ENCODE results near the gene SLC46A1. TPM values are rescaled to one million over a fixed set of nuclear protein-coding genes. Genes with fewer than 3 reads are reported as not detected.
A peak's percentile ranks its signal among the peaks of the same experiment; 100 is the strongest.

The SLC46A1 gene
- total RNA-seq, 1 donor: 7.9 TPM

- no peak overlapping the region for H3K4me3 ChIP-seq (ENCODE audit: low read depth, low read length)
- no peak for TF ChIP-seq CTCF (IDR thresholded peaks at IDR 0.05; ENCODE audit: insufficient read depth, low read length)
Measured at GRCh38 chr17:28427371-28427770, 21.4 kb upstream of the SLC46A1 start.

GRCh38 chr17:28426081-28426519 lies 20.1 kb upstream of the SLC46A1 start:
- no peak overlapping the region for H3K4me3 ChIP-seq (ENCODE audit: low read depth, low read length)
- no peak for DNase-seq (ENCODE audit: low read depth)
- peak; percentile 51 for TF ChIP-seq CTCF (IDR thresholded peaks at IDR 0.05; ENCODE audit: insufficient read depth, low read length)

More at GRCh38 chr17:28427371-28427770, 21.4 kb upstream of the SLC46A1 start:
- DNase-seq (ENCODE audit: low read depth): no peak

GRCh38 chr17:28425206-28425605 lies 19.2 kb upstream of the SLC46A1 start:
- H3K4me3 ChIP-seq (ENCODE audit: low read depth, low read length): no peak overlapping the region
- TF ChIP-seq CTCF (IDR thresholded peaks at IDR 0.05; ENCODE audit: insufficient read depth, low read length): no peak

GRCh38 chr17:28421787-28422305 lies 15.8 kb upstream of the SLC46A1 start:
- no peak for DNase-seq (ENCODE audit: low read depth)
- no peak overlapping the region for H3K4me3 ChIP-seq (ENCODE audit: low read depth, low read length)
- TF ChIP-seq CTCF (IDR thresholded peaks at IDR 0.05; ENCODE audit: insufficient read depth, low read length): no peak

More at GRCh38 chr17:28425206-28425605, 19.2 kb upstream of the SLC46A1 start:
- no peak for DNase-seq (ENCODE audit: low read depth)

- no peak overlapping the region for H3K4me3 ChIP-seq (ENCODE audit: low read depth, low read length)
- DNase-seq (ENCODE audit: low read depth): peak; percentile 65
- TF ChIP-seq CTCF (IDR thresholded peaks at IDR 0.05; ENCODE audit: insufficient read depth, low read length): peak; percentile 81
Measured at GRCh38 chr17:28416703-28417311, 10.8 kb upstream of the SLC46A1 start.

GRCh38 chr17:28415886-28416285 lies 9.9 kb upstream of the SLC46A1 start:
- no peak for DNase-seq (ENCODE audit: low read depth)
- H3K4me3 ChIP-seq (ENCODE audit: low read depth, low read length): no peak overlapping the region
- TF ChIP-seq CTCF (IDR thresholded peaks at IDR 0.05; ENCODE audit: insufficient read depth, low read length): no peak
